Lung microvascular endothelial cell (primary cell): ENCODE data around the gene AP3B2. TPM values are rescaled to one million over a fixed set of nuclear protein-coding genes. Genes with fewer than 3 reads are reported as not detected.
"Not testable (repeated sequence)": the region's sequence is repeated elsewhere in the genome, so short reads cannot be mapped to it uniquely, and the experiment has no call there.

Experiments used
- DNase-seq, 2 donors: peaks; one replicate each; pipeline versions ENCODE4 v3.0.0 to v3.0.0-alpha.2; 2010; ENCODE audit warnings: low read depth in 2 of 2
- total RNA-seq: library from RNA; depleted of rRNA; stranded (reverse); fragments of >200 nt; gene quantifications from 2 replicates; pipeline ENCODE4 v1.2.1, GENCODE V29; 2014

Gene AP3B2
- total RNA-seq, result not detected in 2 replicates

GRCh38 chr15:82709421-82710207 is at the start of gene AP3B2:
AP3B2 (minus strand) TSS chr15:82709875; CDS start chr15:82709706, 169 bp downstream.
- DNase-seq, result peak; percentile 51

GRCh38 chr15:82751308-82751707 is 41.6 kb upstream of the AP3B2 start:
- DNase-seq, result no peak

GRCh38 chr15:82750831-82751180 is 41.1 kb upstream of the AP3B2 start:
- DNase-seq, result peak; percentile 20 to 44

GRCh38 chr15:82749951-82750830 is 40.5 kb upstream of the AP3B2 start:
- DNase-seq, result peak; percentile 95 to 96

GRCh38 chr15:82748315-82748714 is 38.6 kb upstream of the AP3B2 start:
- DNase-seq, result no peak

- no peak for DNase-seq
These were observed 34.1 kb upstream of the AP3B2 start for GRCh38 chr15:82743810-82744209.

- DNase-seq, result no peak
These were observed 32.5 kb upstream of the AP3B2 start for GRCh38 chr15:82742134-82742533.

GRCh38 chr15:82739086-82739485 is 29.4 kb upstream of the AP3B2 start:
- DNase-seq, result no peak

GRCh38 chr15:82737975-82738374 is 28.3 kb upstream of the AP3B2 start:
- DNase-seq, result no peak

- DNase-seq, result no peak
These were observed 21.9 kb upstream of the AP3B2 start for GRCh38 chr15:82731527-82731926.

GRCh38 chr15:82730022-82730530 is 20.4 kb upstream of the AP3B2 start:
- no peak for DNase-seq

GRCh38 chr15:82726816-82727215 is 17.1 kb upstream of the AP3B2 start:
- DNase-seq, result no peak

- DNase-seq, result no peak
These were observed 5.3 kb upstream of the AP3B2 start for GRCh38 chr15:82715003-82715402.

GRCh38 chr15:82714016-82714415 is 4.3 kb upstream of the AP3B2 start:
- DNase-seq, result no peak

- DNase-seq, result no peak
These were observed 2.4 kb upstream of the AP3B2 start for GRCh38 chr15:82712036-82712435.

GRCh38 chr15:82710926-82711490 is 1.3 kb upstream of the AP3B2 start:
- DNase-seq, result no peak

GRCh38 chr15:82710208-82710555 is 507 bp upstream of the AP3B2 start:
- DNase-seq, result no peak

- DNase-seq, result no peak
These were observed 624 bp downstream of the AP3B2 start for GRCh38 chr15:82709081-82709420.

GRCh38 chr15:82705856-82706255 is 3.8 kb downstream of the AP3B2 start:
- DNase-seq, result not testable (repeated sequence)

GRCh38 chr15:82699726-82700125 is 9.9 kb downstream of the AP3B2 start:
- DNase-seq, result no peak

GRCh38 chr15:82698711-82699345 is 10.8 kb downstream of the AP3B2 start:
- DNase-seq, result no peak
